Astrocyte of the cerebellum (primary cell): ENCODE results near the gene ZDHHC19.

ENCODE experiments used
- DNase-seq: peaks from one replicate; pipeline ENCODE4 v3.0.0-alpha.2; 2011; ENCODE audit warnings: low read depth
- H3K4me3 ChIP-seq: 2 replicates; pipeline ENCODE4 v1.5.1; 2011; ENCODE audit warnings: mild to moderate bottlenecking, low read depth, low read length, moderate library complexity
- in situ Hi-C: cut with HindIII; loops from 2 replicates; pipeline ENCODE4 v1.10.0; 2017; ENCODE audit warnings: low sequenced_read_pairs
- TF ChIP-seq, protein P1 (sequence below): IDR thresholded peaks from 2 replicates; pipeline ENCODE4 v1.5.1; 2012; ENCODE audit warnings: low read length, low read depth, moderate library complexity, mild to moderate bottlenecking; ENCODE audit errors: missing control alignments

The ZDHHC19 gene

DNA sequence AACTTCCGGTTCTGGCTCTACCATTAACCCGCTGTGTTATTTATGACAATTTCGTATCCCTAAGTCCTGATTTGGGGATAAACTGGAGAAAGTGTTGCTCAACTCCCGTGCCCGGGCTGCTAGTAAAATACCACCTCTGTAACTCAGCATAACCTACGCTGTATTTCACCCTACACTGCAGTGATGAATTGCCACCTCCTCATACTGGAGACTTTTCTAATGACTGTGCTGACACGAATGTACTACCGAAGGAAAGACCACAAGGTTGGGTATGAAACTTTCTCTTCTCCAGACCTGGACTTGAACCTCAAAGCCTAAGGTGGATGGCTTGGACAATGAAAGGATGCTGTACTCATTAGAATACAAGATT lies 21.7 kb upstream of the ZDHHC19 start:
- TF ChIP-seq, protein P1, sequence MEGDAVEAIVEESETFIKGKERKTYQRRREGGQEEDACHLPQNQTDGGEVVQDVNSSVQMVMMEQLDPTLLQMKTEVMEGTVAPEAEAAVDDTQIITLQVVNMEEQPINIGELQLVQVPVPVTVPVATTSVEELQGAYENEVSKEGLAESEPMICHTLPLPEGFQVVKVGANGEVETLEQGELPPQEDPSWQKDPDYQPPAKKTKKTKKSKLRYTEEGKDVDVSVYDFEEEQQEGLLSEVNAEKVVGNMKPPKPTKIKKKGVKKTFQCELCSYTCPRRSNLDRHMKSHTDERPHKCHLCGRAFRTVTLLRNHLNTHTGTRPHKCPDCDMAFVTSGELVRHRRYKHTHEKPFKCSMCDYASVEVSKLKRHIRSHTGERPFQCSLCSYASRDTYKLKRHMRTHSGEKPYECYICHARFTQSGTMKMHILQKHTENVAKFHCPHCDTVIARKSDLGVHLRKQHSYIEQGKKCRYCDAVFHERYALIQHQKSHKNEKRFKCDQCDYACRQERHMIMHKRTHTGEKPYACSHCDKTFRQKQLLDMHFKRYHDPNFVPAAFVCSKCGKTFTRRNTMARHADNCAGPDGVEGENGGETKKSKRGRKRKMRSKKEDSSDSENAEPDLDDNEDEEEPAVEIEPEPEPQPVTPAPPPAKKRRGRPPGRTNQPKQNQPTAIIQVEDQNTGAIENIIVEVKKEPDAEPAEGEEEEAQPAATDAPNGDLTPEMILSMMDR = no peak
- H3K4me3 ChIP-seq = no peak overlapping the region
- DNase-seq = no peak

DNA sequence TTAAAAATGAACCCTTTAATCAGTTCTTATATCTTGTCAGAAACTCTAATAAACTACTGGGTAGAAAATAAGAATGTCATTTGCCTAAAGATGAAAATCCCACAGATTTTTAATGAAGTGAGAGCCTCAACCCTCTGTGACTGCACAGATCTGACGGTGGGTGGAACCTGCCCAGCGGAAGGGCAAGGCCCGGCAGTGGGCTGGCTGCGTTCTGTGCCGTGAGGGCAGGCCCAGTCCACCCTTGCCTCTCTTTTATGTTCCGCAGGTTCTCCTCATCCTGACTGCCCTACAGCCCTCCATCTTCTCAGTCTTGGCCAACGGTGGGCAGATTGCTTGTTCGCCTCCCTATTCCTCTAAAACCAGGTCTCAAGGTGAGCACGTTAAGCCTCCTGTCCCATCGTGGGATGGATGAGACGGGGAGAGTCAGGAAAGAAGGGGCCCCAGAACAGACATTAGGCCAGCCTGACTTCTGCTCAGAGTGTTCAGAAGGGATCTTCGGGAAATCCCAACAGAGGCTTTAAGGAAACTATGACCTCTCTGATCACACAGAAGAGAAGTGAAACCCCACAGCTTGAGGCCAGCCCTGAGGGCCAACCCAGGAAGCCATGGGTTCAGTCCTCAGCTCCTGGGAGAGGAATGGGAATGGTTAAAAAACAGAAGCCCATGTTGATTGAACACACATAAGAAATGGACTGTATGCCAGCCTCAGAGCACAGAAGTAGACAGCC lies 21.1 kb upstream of the ZDHHC19 start:
- DNase-seq = no peak
- TF ChIP-seq, protein P1 = no peak
- in situ Hi-C loops = no loop called here
- H3K4me3 ChIP-seq = no peak overlapping the region

More for the DNA sequence above, 21.7 kb upstream of the ZDHHC19 start:
- in situ Hi-C loops = no loop called here

DNA sequence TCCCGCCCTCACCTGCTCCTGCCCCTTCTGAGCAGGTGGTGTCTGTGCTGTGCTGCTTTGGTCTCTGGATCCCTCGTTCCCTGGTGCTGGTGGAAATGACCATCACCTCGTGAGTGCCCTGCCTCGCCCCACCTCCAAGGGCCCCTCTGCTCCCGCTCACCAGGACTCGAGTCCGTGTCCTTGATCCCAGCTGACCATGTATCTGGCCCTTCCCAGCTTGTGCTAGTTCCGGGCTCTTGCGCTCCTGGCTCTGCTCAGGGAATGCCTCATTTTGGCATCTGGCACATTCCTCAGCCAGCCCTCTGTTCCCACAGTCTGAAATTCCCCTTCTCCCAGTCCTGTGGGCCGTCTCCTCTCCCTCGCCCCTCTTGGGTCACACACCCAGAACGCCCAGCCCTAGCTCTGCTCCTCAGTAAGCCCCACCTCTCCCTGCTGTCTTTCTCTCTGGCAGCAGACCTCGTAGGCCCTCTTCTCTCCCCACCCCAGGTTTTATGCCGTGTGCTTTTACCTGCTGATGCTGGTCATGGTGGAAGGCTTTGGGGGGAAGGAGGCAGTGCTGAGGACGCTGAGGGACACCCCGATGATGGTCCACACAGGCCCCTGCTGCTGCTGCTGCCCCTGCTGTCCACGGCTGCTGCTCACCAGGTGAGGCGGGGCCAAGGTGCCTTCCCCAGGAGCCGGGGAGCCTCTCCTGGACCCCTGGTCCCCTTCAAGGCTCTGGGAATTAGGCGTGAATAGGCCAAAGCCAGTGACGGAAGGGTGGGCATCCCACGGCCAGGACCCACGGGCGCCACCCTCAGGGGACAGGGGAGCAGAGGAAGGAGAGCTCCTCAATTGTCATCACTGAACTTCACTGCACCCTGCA lies 16.7 kb upstream of the ZDHHC19 start:
- no peak for DNase-seq
- no peak overlapping the region for H3K4me3 ChIP-seq
- in situ Hi-C loops = loop anchor here (10.0 kb wide), 1 partner anchor 53 kb away; no protein-coding TSS in a partner anchor
- TF ChIP-seq, protein P1 = no peak

DNA sequence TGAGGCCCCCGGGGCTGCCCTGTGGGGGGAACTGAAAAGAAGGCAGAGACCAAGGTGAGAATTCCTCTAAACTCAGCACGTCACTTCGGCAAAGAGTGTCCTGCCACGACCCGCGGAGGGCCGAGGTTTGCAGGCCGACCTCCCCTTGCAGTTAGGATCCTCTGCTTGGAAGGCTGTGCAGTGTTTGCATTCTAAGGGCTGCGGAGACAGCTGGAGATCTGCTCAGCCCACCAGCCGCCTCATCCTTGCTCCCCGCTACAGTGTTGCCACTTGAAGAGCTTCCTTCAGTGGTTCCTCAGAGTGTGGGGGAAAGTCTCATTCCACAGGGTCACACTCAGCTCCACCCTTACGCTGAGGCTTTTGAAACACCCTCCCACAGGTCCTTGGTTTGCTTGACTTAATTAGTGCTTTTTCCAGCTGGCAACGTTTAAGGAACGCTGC lies 15.9 kb upstream of the ZDHHC19 start:
- TF ChIP-seq, protein P1 = no peak
- in situ Hi-C loops = loop anchor here (10.0 kb wide), 1 partner anchor 52 kb away; no protein-coding TSS in a partner anchor
- DNase-seq = no peak
- no peak overlapping the region for H3K4me3 ChIP-seq

DNA sequence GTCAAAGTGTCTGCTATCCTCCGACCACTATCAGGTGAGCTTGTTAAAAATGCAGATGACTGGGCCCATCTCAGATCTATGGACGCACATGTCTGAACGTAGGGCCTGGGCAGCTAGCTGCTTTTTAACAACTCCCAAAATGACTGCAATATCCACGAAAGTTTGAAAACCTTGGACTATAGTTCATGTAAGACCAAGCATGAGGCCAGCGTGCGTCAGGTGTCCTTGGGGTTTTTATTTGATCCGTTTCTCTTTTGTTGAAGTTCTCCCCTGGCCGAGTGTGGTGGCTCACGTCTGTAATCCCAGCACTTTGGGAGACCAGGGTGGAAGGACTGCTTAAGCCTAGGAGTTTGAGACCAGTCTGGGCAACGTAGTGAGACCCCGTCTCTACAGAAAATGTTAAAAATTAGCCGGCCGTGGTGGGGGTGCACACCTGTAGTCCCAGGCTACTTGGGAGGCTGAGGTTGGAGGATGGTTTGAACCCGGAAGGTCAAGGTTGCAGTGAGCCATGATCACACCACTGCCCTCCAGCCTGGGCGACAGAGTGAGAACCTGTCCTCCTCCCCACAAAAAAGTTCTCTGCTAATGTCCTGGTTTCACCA lies 14.7 kb upstream of the ZDHHC19 start:
- in situ Hi-C loops = loop anchor here (10.0 kb wide), 1 partner anchor 51 kb away; no protein-coding TSS in a partner anchor
- DNase-seq = no peak
- TF ChIP-seq, protein P1 = no peak
- H3K4me3 ChIP-seq = no peak overlapping the region

DNA sequence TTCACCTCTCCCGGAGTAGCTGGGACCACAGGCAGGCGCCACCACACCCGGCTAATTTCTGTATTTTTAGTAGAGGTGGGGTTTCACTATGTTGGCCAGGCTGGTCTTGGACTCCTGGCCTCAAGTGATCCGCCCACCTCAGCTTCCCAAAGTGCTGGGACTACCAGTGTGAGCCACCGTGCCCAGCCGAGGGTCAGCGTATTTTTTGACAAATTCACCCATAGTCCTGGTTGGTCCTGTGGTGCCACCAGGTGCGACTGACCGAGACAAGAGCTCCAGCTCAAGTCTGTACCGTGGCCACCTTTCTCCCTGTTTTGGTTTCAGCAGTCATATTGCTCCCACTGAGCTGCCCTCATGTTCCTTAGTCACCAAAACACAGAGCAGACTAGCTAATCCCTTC lies 13.9 kb upstream of the ZDHHC19 start:
- in situ Hi-C loops = loop anchor here (10.0 kb wide), 1 partner anchor 50 kb away; no protein-coding TSS in a partner anchor
- no peak overlapping the region for H3K4me3 ChIP-seq
- no peak for DNase-seq
- TF ChIP-seq, protein P1 = no peak
